Stimulated activated CD8-positive, alpha-beta memory T cell treated with anti-CD3 and anti-CD28 coated beads, Interleukin-4, amount 100 ng/mL, for 4 hours (primary cell): ENCODE results near the gene KLHL28.

ENCODE experiments used
- DNase-seq, 2 donors: peaks; one replicate each; pipeline ENCODE4 v3.0.0-alpha.2; 2020; ENCODE audit warnings: low read depth in 2 of 2, low spot score in 1 of 2

KLHL28 gene, protein sequence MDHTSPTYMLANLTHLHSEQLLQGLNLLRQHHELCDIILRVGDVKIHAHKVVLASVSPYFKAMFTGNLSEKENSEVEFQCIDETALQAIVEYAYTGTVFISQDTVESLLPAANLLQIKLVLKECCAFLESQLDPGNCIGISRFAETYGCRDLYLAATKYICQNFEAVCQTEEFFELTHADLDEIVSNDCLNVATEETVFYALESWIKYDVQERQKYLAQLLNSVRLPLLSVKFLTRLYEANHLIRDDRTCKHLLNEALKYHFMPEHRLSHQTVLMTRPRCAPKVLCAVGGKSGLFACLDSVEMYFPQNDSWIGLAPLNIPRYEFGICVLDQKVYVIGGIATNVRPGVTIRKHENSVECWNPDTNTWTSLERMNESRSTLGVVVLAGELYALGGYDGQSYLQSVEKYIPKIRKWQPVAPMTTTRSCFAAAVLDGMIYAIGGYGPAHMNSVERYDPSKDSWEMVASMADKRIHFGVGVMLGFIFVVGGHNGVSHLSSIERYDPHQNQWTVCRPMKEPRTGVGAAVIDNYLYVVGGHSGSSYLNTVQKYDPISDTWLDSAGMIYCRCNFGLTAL

GRCh38 chr14:44961554-44962333 lies at the start of gene KLHL28, which contains the start of gene TOGARAM1:
Gene KLHL28 (minus strand): TSS chr14:44961947. CDS start chr14:44945928, 16,019 bp downstream.
Gene TOGARAM1 (plus strand): TSS chr14:44962190. CDS start chr14:44962422, 232 bp downstream.
- peak; percentile 92 to 93 for DNase-seq

GRCh38 chr14:45003924-45004323 lies 42.2 kb upstream of the KLHL28 start:
- no peak for DNase-seq

DNA sequence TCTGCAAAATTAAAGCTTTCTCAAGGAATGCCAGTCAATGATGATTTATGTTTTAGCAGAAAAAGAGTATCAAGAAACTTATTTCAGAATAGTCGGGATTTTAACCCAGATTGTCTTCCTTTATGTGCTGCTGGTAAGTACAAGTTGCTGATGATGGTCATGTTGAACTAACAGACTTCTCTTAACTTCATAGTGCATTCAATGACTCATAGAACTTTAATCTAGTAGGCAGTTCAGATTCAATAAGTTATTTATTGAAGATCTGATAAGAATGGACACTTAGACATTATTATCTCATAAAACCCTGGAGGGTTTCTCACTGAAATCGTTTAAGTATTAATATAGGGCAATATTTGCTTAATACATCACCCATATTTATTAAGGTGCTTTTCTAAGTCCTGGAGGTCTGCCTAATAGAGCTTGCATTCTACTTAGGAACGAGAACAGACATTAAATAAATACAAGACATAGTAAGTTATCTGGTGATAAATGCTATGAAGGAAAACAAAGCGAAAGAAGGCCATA lies 34.1 kb upstream of the KLHL28 start:
- no peak for DNase-seq

DNA sequence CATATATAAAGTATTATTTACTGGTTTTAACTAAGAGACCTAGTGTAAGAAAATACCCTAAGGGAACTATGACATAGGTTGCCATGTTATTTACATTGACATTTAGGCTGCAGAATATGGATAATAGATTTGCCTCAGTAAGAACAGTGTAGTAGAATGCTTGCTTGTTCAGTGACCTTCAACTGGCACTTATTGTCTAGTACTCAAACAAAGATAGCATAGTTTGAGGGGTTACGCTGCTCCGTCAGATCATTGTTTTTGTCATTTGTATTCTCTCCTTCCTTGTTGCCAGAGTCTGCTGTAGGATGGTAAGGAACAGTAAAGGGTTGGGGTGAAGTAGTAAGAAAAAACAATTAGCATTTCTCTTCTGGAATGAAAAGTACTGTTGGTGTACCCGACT lies 33.4 kb upstream of the KLHL28 start:
- DNase-seq: no peak

GRCh38 chr14:44990533-44990932 lies 28.8 kb upstream of the KLHL28 start:
- DNase-seq: no peak

DNA sequence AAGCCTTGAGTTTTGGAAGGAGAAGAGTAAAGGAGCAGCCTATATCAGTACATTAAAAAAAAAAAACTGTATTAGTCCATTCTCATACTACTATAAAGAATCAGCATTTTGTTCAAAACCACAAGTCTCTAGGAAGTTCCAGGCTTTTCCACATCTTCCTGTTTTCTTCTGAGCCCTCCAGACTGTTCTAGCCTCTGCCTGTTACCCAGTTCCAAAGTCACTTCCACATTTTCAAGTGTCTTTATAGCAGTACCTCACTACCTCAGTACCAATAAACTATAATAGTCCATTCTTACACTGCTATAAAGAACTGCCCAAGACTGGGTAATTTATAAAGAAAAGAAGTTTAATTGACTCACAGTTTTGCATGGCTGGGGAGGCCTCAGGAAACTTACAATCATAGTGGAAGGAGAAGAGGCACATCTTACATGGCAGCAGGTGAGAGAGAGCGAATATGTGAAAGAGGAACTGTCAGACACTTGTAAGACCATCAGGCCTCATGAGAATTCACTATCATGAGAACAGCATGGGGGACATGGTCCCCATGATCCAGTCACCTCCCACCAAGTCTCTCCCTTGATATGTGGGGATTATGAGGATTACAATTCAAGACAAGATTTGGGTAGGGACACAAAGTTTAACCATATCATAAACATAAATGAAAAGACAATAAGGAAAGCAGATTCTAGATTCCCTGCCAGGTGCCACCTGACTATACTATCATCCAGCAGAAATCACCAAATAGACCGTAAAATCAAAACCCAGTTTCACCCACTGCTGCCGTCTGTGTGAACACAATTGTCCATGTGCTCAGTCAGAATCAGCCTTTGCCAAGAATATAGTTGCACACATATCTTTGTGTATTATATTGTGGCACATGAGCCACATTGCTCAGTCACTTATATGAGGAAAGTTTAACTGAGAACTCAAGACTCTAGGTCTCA lies 28.0 kb upstream of the KLHL28 start:
- DNase-seq: no peak

DNA sequence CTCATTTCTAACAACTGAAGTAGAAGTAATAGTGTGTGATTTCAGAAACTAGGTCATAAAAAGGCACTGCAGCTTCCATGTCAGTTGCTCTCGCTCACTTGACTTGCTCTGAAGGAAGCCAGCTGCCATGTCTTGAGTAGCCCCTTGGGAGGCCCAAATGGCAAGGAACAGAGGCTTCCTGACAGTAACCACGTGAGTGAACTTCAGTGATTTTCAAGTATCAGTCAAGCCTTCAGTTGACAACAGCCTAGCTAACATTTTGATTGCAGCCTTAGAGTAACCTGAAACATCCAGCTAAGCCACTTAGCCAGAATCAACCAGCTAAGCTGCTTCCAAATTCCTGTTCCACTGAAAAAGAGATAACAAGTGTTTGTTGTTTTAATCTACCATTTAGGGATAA lies 26.9 kb upstream of the KLHL28 start:
- DNase-seq: no peak

GRCh38 chr14:44982594-44982993 lies 20.8 kb upstream of the KLHL28 start:
- DNase-seq: no peak

GRCh38 chr14:44981198-44981597 lies 19.5 kb upstream of the KLHL28 start:
- DNase-seq: no peak

GRCh38 chr14:44979740-44980356 lies 18.1 kb upstream of the KLHL28 start:
- DNase-seq: no peak

- no peak for DNase-seq
These were observed 17.5 kb upstream of the KLHL28 start for GRCh38 chr14:44979273-44979672.

GRCh38 chr14:44971459-44971858 lies 9.7 kb upstream of the KLHL28 start:
- DNase-seq: no peak

DNA sequence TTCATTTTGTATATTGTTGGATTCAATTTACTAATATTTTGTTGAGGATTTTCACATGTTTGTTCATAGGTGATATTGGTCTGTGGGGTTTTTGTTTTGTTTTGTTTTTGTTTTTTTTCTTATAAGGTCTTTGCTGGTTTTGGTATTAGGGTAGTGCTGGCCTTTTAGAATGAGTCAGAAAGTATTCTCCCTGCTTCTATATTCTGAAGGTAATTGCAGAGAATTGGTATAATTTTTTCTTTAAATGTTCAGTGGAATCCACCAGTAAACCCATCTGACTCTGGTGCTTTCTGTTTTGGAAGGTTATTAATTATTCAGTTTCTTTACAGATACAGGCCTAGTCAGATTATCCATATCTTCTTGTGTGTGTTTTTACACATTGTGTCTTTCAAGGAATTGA lies 9.2 kb upstream of the KLHL28 start:
- DNase-seq: no peak

- DNase-seq: no peak
These were observed 7.0 kb upstream of the KLHL28 start for GRCh38 chr14:44968714-44969113.

DNA sequence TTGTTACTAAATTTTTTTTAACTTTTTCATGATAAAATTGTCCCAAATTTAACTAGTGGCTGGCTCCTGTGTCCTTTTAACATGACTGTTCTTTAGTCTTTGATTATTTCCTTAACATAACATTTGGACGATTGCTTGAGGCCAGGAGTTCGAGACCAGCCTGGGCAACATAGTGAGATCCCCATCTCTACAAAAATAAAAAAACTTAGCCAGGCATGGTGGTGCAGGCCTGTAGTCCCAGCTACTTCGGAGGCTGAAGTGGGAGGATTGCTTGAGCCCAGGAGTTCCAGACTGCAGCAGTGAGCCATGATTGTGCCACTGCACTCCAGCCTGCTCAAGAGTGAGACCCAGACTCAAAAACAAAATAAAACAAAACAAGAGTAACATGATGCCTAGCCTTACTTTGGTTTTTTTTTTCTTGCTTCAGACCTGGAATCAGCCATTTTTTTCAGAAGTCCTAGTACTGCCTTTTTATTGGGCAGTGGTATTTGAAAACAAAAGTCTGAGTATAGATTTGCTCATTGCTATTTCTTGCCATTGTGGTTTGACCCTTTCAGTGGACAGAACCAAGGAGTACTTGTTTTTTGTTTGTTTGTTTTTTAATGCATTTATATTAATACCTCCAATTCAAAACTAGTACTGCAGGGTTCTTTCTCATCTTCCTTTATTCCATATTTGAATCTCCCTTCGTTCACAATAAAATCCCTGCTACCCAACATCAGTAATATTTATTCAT lies 5.0 kb upstream of the KLHL28 start:
- DNase-seq: no peak

- no peak for DNase-seq
These were observed 2.1 kb upstream of the KLHL28 start for GRCh38 chr14:44963775-44964380.

GRCh38 chr14:44963044-44963528 lies 1.3 kb upstream of the KLHL28 start:
- no peak for DNase-seq

GRCh38 chr14:44962334-44963043 lies 742 bp upstream of the KLHL28 start:
- DNase-seq: peak in 1 of 2 donors; percentile 8
